Measurements from ENCODE around the gene CLDN9.

- TF ChIP-seq CTCF (IDR thresholded peaks at IDR 0.05) (no peak), POLR2A (IDR thresholded peaks at IDR 0.05) (no peak)
These were observed 39.0 kb upstream of the CLDN9 start for GRCh38 chr16:2973605-2974318.

All from right lobe of liver (tissue), 4 donors.